ENCODE data around the gene CCNE1. TPM values are rescaled to one million over a fixed set of nuclear protein-coding genes. Genes with fewer than 3 reads are reported as not detected.

The CCNE1 gene
- polyA plus RNA-seq, 1 donor (not counting 4 experiments of a cell fraction or from before 2014, with no cell fraction given), result 11.2 TPM

DNA sequence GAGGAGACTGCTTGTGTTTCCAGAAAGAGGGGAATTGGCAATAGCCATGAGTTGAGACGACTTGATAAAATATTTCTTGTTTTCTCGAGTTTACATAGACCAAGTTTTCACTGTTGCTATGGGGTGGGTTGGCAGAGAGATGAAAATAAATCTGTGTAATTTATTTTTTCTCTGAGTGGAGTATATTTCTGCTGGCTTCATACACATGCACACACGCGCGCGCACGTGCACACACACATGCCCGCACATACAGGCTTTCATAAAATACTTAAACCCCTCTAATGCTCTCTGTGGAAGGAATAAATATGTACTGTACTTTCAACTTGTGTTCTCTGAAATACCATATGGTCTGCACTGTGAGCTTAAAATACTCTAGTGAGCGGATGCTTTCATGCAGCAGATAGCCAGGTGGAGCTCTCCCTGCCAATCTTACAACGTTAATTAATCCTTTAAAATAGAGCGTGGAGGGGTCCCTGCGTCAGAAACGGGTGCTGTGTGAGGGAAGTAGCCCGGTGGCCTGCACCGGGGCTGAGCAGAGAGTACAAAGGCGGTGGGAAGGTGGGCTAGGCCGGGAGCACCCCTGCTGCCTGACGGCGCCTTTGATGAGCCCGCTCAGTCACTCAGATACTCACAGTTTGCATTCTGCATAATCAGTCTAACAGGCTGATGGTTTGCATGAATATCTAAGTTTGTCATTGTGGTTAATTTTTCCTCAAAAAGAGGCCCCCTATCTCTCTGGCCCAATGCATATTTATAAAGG is 44.1 kb downstream of the CCNE1 start:
- Histone ChIP-seq H3K4me1 (ENCODE audit: control insufficient read depth, extremely low read depth, insufficient read depth, low read length) (no peaks in the 10 kb centered on the region), H3K9ac (ENCODE audit: control insufficient read depth, extremely low read depth, insufficient read depth, low read length) (no peak overlapping the region), H3K27ac (ENCODE audit: control insufficient read depth, insufficient read depth, low read length) (no peak overlapping the region), H4K20me1 (ENCODE audit: control insufficient read depth, extremely low read depth, insufficient read depth, low read length) (no peaks in the 10 kb centered on the region), H3K36me3 (ENCODE audit: control insufficient read depth in 2 of 2, extremely low read depth in 1 of 2, insufficient read depth in 2 of 2, low read length in 2 of 2) (no peaks in the 10 kb centered on the region), H3K9me3 (ENCODE audit: control insufficient read depth, low read depth, low read length) (no peaks in the 10 kb centered on the region), H2AFZ (ENCODE audit: control insufficient read depth, low read length) (no peak overlapping the region), H3K79me2 (ENCODE audit: control insufficient read depth, insufficient read depth, low read length) (no peaks in the 10 kb centered on the region), H3K4me3 (ENCODE audit: control insufficient read depth in 2 of 3, extremely low read depth in 1 of 3, insufficient read depth in 2 of 3, low read depth in 1 of 3, low read length in 3 of 3) (no peak overlapping the region), H3K27me3 (ENCODE audit: control insufficient read depth, extremely low read depth, insufficient read depth, low read length) (no peaks in the 10 kb centered on the region), H3K9me1 (ENCODE audit: control insufficient read depth, extremely low read depth, insufficient read depth, low read length) (no peaks in the 10 kb centered on the region), H3K4me2 (ENCODE audit: control insufficient read depth, extremely low read depth, insufficient read depth, low read depth, low read length) (no peak overlapping the region)
- DNase-seq (ENCODE audit: low read depth, low spot score) (no peak), FAIRE-seq (no peak)
- dilution Hi-C loops (cut with MboI; ENCODE audit: extremely low pct_ligation_motif_present, low sequenced_read_pairs), result no loop called here
- TF ChIP-seq, protein P1, sequence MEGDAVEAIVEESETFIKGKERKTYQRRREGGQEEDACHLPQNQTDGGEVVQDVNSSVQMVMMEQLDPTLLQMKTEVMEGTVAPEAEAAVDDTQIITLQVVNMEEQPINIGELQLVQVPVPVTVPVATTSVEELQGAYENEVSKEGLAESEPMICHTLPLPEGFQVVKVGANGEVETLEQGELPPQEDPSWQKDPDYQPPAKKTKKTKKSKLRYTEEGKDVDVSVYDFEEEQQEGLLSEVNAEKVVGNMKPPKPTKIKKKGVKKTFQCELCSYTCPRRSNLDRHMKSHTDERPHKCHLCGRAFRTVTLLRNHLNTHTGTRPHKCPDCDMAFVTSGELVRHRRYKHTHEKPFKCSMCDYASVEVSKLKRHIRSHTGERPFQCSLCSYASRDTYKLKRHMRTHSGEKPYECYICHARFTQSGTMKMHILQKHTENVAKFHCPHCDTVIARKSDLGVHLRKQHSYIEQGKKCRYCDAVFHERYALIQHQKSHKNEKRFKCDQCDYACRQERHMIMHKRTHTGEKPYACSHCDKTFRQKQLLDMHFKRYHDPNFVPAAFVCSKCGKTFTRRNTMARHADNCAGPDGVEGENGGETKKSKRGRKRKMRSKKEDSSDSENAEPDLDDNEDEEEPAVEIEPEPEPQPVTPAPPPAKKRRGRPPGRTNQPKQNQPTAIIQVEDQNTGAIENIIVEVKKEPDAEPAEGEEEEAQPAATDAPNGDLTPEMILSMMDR (optimal IDR thresholded peaks at IDR 0.05 in 1 of 3, IDR thresholded peaks at IDR 0.05 in 1 of 3, conservative IDR thresholded peaks at IDR 0.05 in 1 of 3; ENCODE audit: extremely low read depth in 1 of 3, insufficient read depth in 2 of 3, low read length in 3 of 3), result no peak
- TF ChIP-seq EZH2 (IDR thresholded peaks at IDR 0.05; ENCODE audit: low read length), result no peak

DNA sequence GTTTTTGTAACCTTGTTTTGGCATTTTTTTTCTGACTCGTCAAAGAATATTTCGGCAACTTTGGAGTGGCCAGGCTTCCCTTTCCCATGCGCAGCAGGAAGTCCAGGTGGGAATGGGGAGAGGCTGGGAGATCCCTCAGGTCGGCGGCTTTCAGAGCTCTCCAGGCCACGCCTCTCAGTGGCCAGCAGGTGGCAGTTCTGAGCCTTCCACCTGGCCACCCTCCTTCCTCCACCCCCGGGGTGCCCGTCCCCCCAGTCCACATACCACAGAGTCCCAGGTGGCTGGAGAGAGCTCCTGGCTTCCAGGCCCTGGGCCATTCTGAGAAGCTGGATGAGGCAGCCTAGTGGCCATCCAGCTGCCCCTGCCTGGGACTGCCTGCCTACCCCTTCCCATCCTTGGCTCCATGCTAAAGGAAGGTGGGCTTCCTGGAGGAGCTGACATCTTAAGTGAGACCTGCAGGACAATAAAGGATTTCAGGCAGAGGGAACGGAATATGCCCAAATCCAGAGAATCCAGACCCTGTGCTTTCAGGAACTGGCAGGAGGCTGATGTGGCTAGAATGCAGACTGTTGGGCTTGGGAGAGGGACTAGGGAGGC is 46.3 kb downstream of the CCNE1 start:
- TF ChIP-seq EZH2 (IDR thresholded peaks at IDR 0.05; ENCODE audit: low read length), result no peak
- TF ChIP-seq, protein P1 (optimal IDR thresholded peaks at IDR 0.05 in 1 of 3, IDR thresholded peaks at IDR 0.05 in 1 of 3, conservative IDR thresholded peaks at IDR 0.05 in 1 of 3; ENCODE audit: extremely low read depth in 1 of 3, insufficient read depth in 2 of 3, low read length in 3 of 3), result peak; percentile 58 to 92 (median 80)
- no peak overlapping the region for H3K4me2 ChIP-seq (ENCODE audit: control insufficient read depth, extremely low read depth, insufficient read depth, low read depth, low read length)
- H3K9me3 ChIP-seq (ENCODE audit: control insufficient read depth, low read depth, low read length), result no peaks in the 10 kb centered on the region
- dilution Hi-C loops (cut with MboI; ENCODE audit: extremely low pct_ligation_motif_present, low sequenced_read_pairs), result no loop called here
- H3K4me1 ChIP-seq (ENCODE audit: control insufficient read depth, extremely low read depth, insufficient read depth, low read length), result no peaks in the 10 kb centered on the region
- no peak for FAIRE-seq
- no peaks in the 10 kb centered on the region for H3K36me3 ChIP-seq (ENCODE audit: control insufficient read depth in 2 of 2, extremely low read depth in 1 of 2, insufficient read depth in 2 of 2, low read length in 2 of 2)
- no peaks in the 10 kb centered on the region for H3K9me1 ChIP-seq (ENCODE audit: control insufficient read depth, extremely low read depth, insufficient read depth, low read length)
- H4K20me1 ChIP-seq (ENCODE audit: control insufficient read depth, extremely low read depth, insufficient read depth, low read length), result no peaks in the 10 kb centered on the region
- no peaks in the 10 kb centered on the region for H3K27me3 ChIP-seq (ENCODE audit: control insufficient read depth, extremely low read depth, insufficient read depth, low read length)
- no peak for DNase-seq (ENCODE audit: low read depth, low spot score)
- H2AFZ ChIP-seq (ENCODE audit: control insufficient read depth, low read length), result no peak overlapping the region
- H3K79me2 ChIP-seq (ENCODE audit: control insufficient read depth, insufficient read depth, low read length), result no peaks in the 10 kb centered on the region
- H3K4me3 ChIP-seq (ENCODE audit: control insufficient read depth in 2 of 3, extremely low read depth in 1 of 3, insufficient read depth in 2 of 3, low read depth in 1 of 3, low read length in 3 of 3), result no peak overlapping the region
- no peak overlapping the region for H3K27ac ChIP-seq (ENCODE audit: control insufficient read depth, insufficient read depth, low read length)
- H3K9ac ChIP-seq (ENCODE audit: control insufficient read depth, extremely low read depth, insufficient read depth, low read length), result no peak overlapping the region

All from keratinocyte (primary cell).